H1 (cell line): ENCODE data around the gene LSM6. TPM values are rescaled to one million over a fixed set of nuclear protein-coding genes. Genes with fewer than 3 reads are reported as not detected.

ENCODE experiments used
- CTCF ChIA-PET: fragments of 300-600 bp; sonication (Branson Sonifier 250); formaldehyde crosslinking; loops from one replicate; lab custom pipeline; 2021; ENCODE audit not compliant: partially characterized antibody; lab: Charles Lee
- POLR2A ChIA-PET: fragments of 300-600 bp; sonication (Branson Sonifier 250); formaldehyde crosslinking; loops from one replicate; lab custom pipeline; 2021; ENCODE audit warnings: inconsistent platforms; ENCODE audit not compliant: partially characterized antibody; lab: Charles Lee
- DNase-seq, 2 experiments: peaks; one replicate each; pipeline versions ENCODE4 v3.0.0 to v3.0.0-alpha.2; 2010 to 2022; ENCODE audit warnings: low spot score in 2 of 2, low read depth in 1 of 2, mixed read lengths in 1 of 2
- FAIRE-seq: peaks from 2 replicates; lab custom pipeline; 2011; peaks lifted over from hg19 to GRCh38; lab: Jason Lieb, UNC
- H2AFZ ChIP-seq: 2 replicates; pipeline ENCODE4 v1.8.1; 2012; ENCODE audit warnings: low read length, inconsistent platforms
- H2AK5ac ChIP-seq: 2 replicates; pipeline ENCODE4 v1.6.1; 2013; ENCODE audit warnings: low read depth, low read length
- H2BK120ac ChIP-seq: replicated peaks from 2 replicates; pipeline ENCODE3; 2013; ENCODE audit warnings: low read depth, low read length, inconsistent platforms
- H2BK12ac ChIP-seq: 2 replicates; pipeline ENCODE4 v1.6.1; 2013; ENCODE audit warnings: low read depth, low read length
- H2BK15ac ChIP-seq: 2 replicates; pipeline ENCODE4 v1.6.1; 2013; ENCODE audit warnings: low read length
- H2BK20ac ChIP-seq: 2 replicates; pipeline ENCODE4 v1.6.1; 2013; ENCODE audit warnings: low read length
- H2BK5ac ChIP-seq: 2 replicates; pipeline ENCODE4 v1.6.1; 2013; ENCODE audit warnings: low read depth, low read length
- H3K14ac ChIP-seq: 2 replicates; pipeline ENCODE4 v1.6.1; 2013; ENCODE audit warnings: inconsistent platforms; ENCODE audit not compliant: insufficient read length
- H3K18ac ChIP-seq: 2 replicates; pipeline ENCODE4 v1.6.1; 2013; ENCODE audit warnings: low read length; ENCODE audit errors: extremely low read depth
- H3K23ac ChIP-seq: 2 replicates; pipeline ENCODE4 v1.6.1; 2013; ENCODE audit warnings: inconsistent platforms; ENCODE audit not compliant: insufficient read length
- H3K23me2 ChIP-seq: 2 replicates; pipeline ENCODE4 v1.6.1; 2013; ENCODE audit warnings: low read depth, low read length
- H3K27ac ChIP-seq: 2 replicates; pipeline ENCODE4 v1.6.1; 2011; ENCODE audit warnings: low read depth, low read length, inconsistent platforms
- H3K27me3 ChIP-seq, 4 experiments: replicated peaks in 1 of 4; 1 replicate in 1 of 4; 2 replicates in 3 of 4; pipeline versions ENCODE4 v1.6.1 to v1.8.1; 2011 to 2013; ENCODE audit warnings: low read length in 3 of 4, mild to moderate bottlenecking in 3 of 4, inconsistent platforms in 2 of 4, mixed read lengths in 2 of 4, moderate library complexity in 1 of 4; ENCODE audit not compliant: control insufficient read depth in 3 of 4, insufficient read depth in 3 of 4; ENCODE audit errors: extremely low read depth in 1 of 4
- H3K36me3 ChIP-seq, 4 experiments: 2 replicates each; pipeline versions ENCODE4 v1.6.1 to v1.8.1; 2011 to 2013; ENCODE audit warnings: mild to moderate bottlenecking in 4 of 4, low read length in 3 of 4, moderate library complexity in 2 of 4, control low read depth in 1 of 4, inconsistent platforms in 1 of 4; ENCODE audit not compliant: insufficient read depth in 4 of 4, control insufficient read depth in 2 of 4
- H3K4ac ChIP-seq: replicated peaks from 2 replicates; pipeline ENCODE3; 2013; ENCODE audit warnings: low read length, low read depth, mixed read lengths, inconsistent platforms; ENCODE audit not compliant: insufficient read length
- H3K4me1 ChIP-seq, 4 experiments: replicated peaks in 1 of 4; 1 replicate in 1 of 4; 2 replicates in 3 of 4; pipeline versions ENCODE4 v1.6.1 to v1.8.1; 2011 to 2013; ENCODE audit warnings: low read length in 3 of 4, inconsistent platforms in 2 of 4, mixed read lengths in 1 of 4; ENCODE audit not compliant: insufficient read depth in 4 of 4, control insufficient read depth in 3 of 4
- H3K4me2 ChIP-seq, 2 experiments: 2 replicates each; pipeline versions ENCODE4 v1.6.1 to v1.8.1; 2011 to 2013; ENCODE audit warnings: low read depth in 2 of 2, low read length in 2 of 2, control low read depth in 1 of 2, inconsistent platforms in 1 of 2, mild to moderate bottlenecking in 1 of 2; ENCODE audit not compliant: insufficient read depth in 1 of 2
- H3K4me3 ChIP-seq, 4 experiments: fragments of 200-600, 300-600 bp in 1 of 4; sonication (generic), shearing (Covaris generic), sonication (Bioruptor Twin) in 1 of 4; 2 replicates each; pipeline versions ENCODE4 v1.5.1 to v1.8.1; 2011 to 2016; ENCODE audit warnings: low read length in 4 of 4, low read depth in 3 of 4, control low read depth in 2 of 4, inconsistent platforms in 2 of 4, mild to moderate bottlenecking in 2 of 4, mixed read lengths in 1 of 4, moderate library complexity in 1 of 4; ENCODE audit not compliant: insufficient read depth in 2 of 4; ENCODE audit errors: extremely low read depth in 1 of 4
- H3K56ac ChIP-seq: replicated peaks from 2 replicates; pipeline ENCODE3; 2013; ENCODE audit warnings: low read depth, mild to moderate bottlenecking, mixed read lengths, low read length, inconsistent platforms; ENCODE audit not compliant: insufficient read length
- H3K79me1 ChIP-seq: 2 replicates; pipeline ENCODE4 v1.6.1; 2013; ENCODE audit warnings: low read depth, low read length, control low read depth
- H3K79me2 ChIP-seq, 2 experiments: 2 replicates each; pipeline versions ENCODE4 v1.6.1 to v1.8.1; 2012 to 2013; ENCODE audit warnings: low read length in 2 of 2, mild to moderate bottlenecking in 2 of 2, inconsistent platforms in 1 of 2; ENCODE audit not compliant: insufficient read depth in 2 of 2, control insufficient read depth in 1 of 2
- H3K9ac ChIP-seq, 4 experiments: replicated peaks in 1 of 4; 1 replicate in 1 of 4; 2 replicates in 3 of 4; pipeline versions ENCODE4 v1.6.1 to v1.8.1; 2011 to 2013; ENCODE audit warnings: low read depth in 3 of 4, low read length in 3 of 4, control low read depth in 2 of 4, mild to moderate bottlenecking in 2 of 4, moderate library complexity in 2 of 4, inconsistent platforms in 1 of 4; ENCODE audit errors: extremely low read depth in 1 of 4
- H3K9me3 ChIP-seq, 2 experiments: 2 replicates each; pipeline versions ENCODE4 v1.6.1 to v1.8.1; 2012 to 2013; ENCODE audit warnings: mild to moderate bottlenecking in 2 of 2, moderate library complexity in 2 of 2, control low read depth in 1 of 2, inconsistent platforms in 1 of 2, low read depth in 1 of 2, low read length in 1 of 2, mixed read lengths in 1 of 2; ENCODE audit not compliant: insufficient read depth in 2 of 2
- H4K20me1 ChIP-seq, 2 experiments: replicated peaks in 1 of 2; 2 replicates each; pipeline versions ENCODE3 to v1.8.1; 2011 to 2013; ENCODE audit warnings: inconsistent platforms in 2 of 2, low read length in 2 of 2, mild to moderate bottlenecking in 1 of 2; ENCODE audit not compliant: insufficient read depth in 2 of 2, control insufficient read depth in 1 of 2
- H4K5ac ChIP-seq: 2 replicates; pipeline ENCODE4 v1.6.1; 2013; ENCODE audit warnings: low read length, low read depth, mixed read lengths, inconsistent platforms; ENCODE audit not compliant: insufficient read length
- H4K8ac ChIP-seq: 2 replicates; pipeline ENCODE4 v1.8.0; 2013; ENCODE audit warnings: mild to moderate bottlenecking, moderate library complexity, low read length, inconsistent platforms; ENCODE audit not compliant: insufficient read depth; ENCODE audit errors: extremely low read depth
- H4K91ac ChIP-seq: replicated peaks from 2 replicates; pipeline ENCODE3; 2013; ENCODE audit warnings: low read length, mixed read lengths, inconsistent platforms; ENCODE audit not compliant: insufficient read length
- BACH1 ChIP-seq: IDR thresholded peaks from 2 replicates; pipeline ENCODE4 v1.6.1; 2012; ENCODE audit warnings: low read length, improper control_type of control experiment
- BRCA1 ChIP-seq: IDR thresholded peaks from 2 replicates; pipeline ENCODE4 v1.6.1; 2012; ENCODE audit warnings: low read depth, low read length, improper control_type of control experiment
- CBX5 ChIP-seq: fragments of 300-800, 300-1000 bp; sonication (generic); IDR thresholded peaks from 2 replicates; pipeline ENCODE4 v1.7.1; 2016; ENCODE audit warnings: antibody characterized with exemption, low read length, low read depth
- CBX8 ChIP-seq: fragments of 300-800, 300-1000 bp; sonication (generic); IDR thresholded peaks from 2 replicates; pipeline ENCODE4 v1.7.1; 2016; ENCODE audit warnings: low read depth, low read length, borderline replicate concordance
- CHD1 ChIP-seq: IDR thresholded peaks from 2 replicates; pipeline ENCODE4 v1.6.1; 2012; ENCODE audit warnings: low read depth, low read length, improper control_type of control experiment
- GABPA ChIP-seq: IDR thresholded peaks from 2 replicates; pipeline ENCODE4 v1.6.1; 2011; ENCODE audit warnings: mild to moderate bottlenecking, low read length, moderate library complexity, borderline replicate concordance; ENCODE audit not compliant: insufficient read depth
- HDAC2 ChIP-seq, 2 experiments: fragments of 300-600 bp in 1 of 2; sonication (generic) in 1 of 2; IDR thresholded peaks; 2 replicates each; pipeline ENCODE4 v1.6.1; 2011 to 2012; ENCODE audit warnings: low read depth in 2 of 2, low read length in 2 of 2, mild to moderate bottlenecking in 2 of 2, moderate library complexity in 2 of 2, borderline replicate concordance in 1 of 2, inconsistent platforms in 1 of 2
- HDAC6 ChIP-seq: IDR thresholded peaks from one replicate; pipeline ENCODE4 v1.7.1; 2012; ENCODE audit warnings: low read depth, mild to moderate bottlenecking, inconsistent platforms, low read length, moderate library complexity
- KDM1A ChIP-seq: fragments of 200-600, 300-600 bp; sonication (generic); IDR thresholded peaks from 2 replicates; pipeline ENCODE4 v1.7.1; 2016; ENCODE audit warnings: mild to moderate bottlenecking, low read length, borderline replicate concordance
- RBBP5 ChIP-seq: IDR thresholded peaks from 2 replicates; pipeline ENCODE4 v1.7.1; 2012; ENCODE audit warnings: low read depth, mild to moderate bottlenecking, inconsistent platforms, low read length, moderate library complexity, borderline replicate concordance
- SIX5 ChIP-seq: IDR thresholded peaks from 2 replicates; pipeline ENCODE4 v1.6.1; 2011; ENCODE audit warnings: mild to moderate bottlenecking, low read depth, low read length
- ZNF274 ChIP-seq: IDR thresholded peaks from 2 replicates; pipeline ENCODE4 v1.7.0; 2012; ENCODE audit warnings: low read length, borderline replicate concordance; ENCODE audit errors: extremely low read depth
- WGBS, 2 experiments: shearing (Covaris generic) in 1 of 2; methylation state at CpG; one replicate each; pipeline versions ENCODE4 v1.1.6 to v1.1.7; 2013 to 2015; ENCODE audit warnings: low lambda C conversion rate in 2 of 2, mixed read lengths in 2 of 2, inconsistent platforms in 1 of 2, low coverage in 1 of 2, missing lambda C conversion rate in 1 of 2; ENCODE audit not compliant: insufficient replicate concordance in 2 of 2, insufficient coverage in 1 of 2, insufficient read length in 1 of 2; ENCODE audit errors: extremely low coverage in 1 of 2, missing lambda C conversion rate in 1 of 2; 5-methylcytosine and 5-hydroxymethylcytosine counted together
- polyA plus RNA-seq, 7 experiments: library from polyadenylated mRNA; depleted of rRNA in 3 of 7; stranded (reverse) in 5 of 7; unstranded in 2 of 7; fragments of >200 nt in 5 of 7; fragments of 200-250 nt in 2 of 7; gene quantifications; 1 replicate in 5 of 7; 2 replicates in 1 of 7; 4 replicates in 1 of 7; pipeline versions ENCODE4 v1.2.1 to v1.2.3, GENCODE V29; 2011 to 2013; ENCODE audit warnings: missing spikeins in 2 of 7, mixed read lengths in 2 of 7
- total RNA-seq: library from RNA; stranded (reverse); fragmentation: NEBNext Ultra II Directional; extraction: Animal tissue kit (Norgen Biotek cat#: 25700); gene quantifications from 2 replicates; pipeline ENCODE4 v1.2.1, GENCODE V29; 2021

Gene LSM6
- total and polyA plus RNA-seq, 2 of the 8 experiments (the other 6 are each of a cell fraction or from before 2014, with no cell fraction given) = 40.2 to 63.4 TPM

DNA sequence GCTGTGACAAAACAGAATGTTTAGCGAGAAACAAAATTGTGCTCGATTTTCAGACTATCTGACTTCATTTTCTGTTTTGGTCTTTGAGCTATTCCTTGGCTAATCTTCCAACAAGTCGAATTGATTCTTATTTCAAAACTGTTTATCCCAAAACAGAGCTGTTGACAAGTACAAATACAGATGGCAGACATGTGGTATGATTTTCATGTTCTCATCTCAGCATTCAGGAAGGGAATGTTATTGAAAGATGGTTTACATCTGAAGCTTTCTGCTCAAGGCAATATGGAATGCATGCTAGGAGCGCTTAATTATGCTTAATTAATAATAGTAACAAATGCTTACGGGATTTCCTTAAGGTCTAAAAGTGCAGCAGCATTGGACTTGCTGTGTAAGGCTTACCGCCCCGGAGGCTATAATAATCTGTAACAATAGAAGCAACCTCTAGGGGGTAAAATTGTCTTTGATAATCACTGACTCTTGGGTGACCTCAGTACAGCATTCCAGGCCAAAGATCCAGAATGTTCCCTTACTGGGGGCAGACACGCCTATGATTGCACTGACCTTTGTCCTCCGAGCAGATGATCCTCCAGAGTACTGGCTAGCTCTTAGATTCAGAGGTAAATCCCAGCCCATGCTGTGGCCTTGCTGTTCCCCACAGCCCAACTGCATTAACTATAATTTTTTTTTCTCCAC is 16.4 kb downstream of the LSM6 start:
- H4K91ac ChIP-seq = no peak overlapping the region
- no peaks in the 10 kb centered on the region for H3K9me3 ChIP-seq
- H3K23me2 ChIP-seq = no peaks in the 10 kb centered on the region; the same call in 1 of the 2 replicates
- H3K36me3 ChIP-seq = peaks cover 10 to 41% (median 21%) of the 10 kb centered on the region in 4 experiments
- no peak overlapping the region for H2AFZ ChIP-seq
- no peak overlapping the region for H2BK5ac ChIP-seq
- no peak overlapping the region for H3K18ac ChIP-seq
- H3K79me2 ChIP-seq = no peaks in the 10 kb centered on the region
- H3K14ac ChIP-seq = no peak overlapping the region
- POLR2A ChIA-PET = no interaction called here
- H4K20me1 ChIP-seq = peaks cover 0 to 1% of the 10 kb centered on the region in 2 experiments
- no peak for TF ChIP-seq RBBP5
- TF ChIP-seq BRCA1 = no peak
- no peak for TF ChIP-seq SIX5
- no peak for TF ChIP-seq KDM1A
- TF ChIP-seq HDAC6 = no peak
- no peak for TF ChIP-seq CBX5
- no peak for TF ChIP-seq CHD1
- no peak for TF ChIP-seq BACH1
- no peak for TF ChIP-seq CBX8
- TF ChIP-seq GABPA = no peak
- no peak for TF ChIP-seq HDAC2 (IDR thresholded peaks at IDR 0.05; ENCODE audit: borderline replicate concordance in 1 of 2, low read depth in 2 of 2, low read length in 2 of 2)
- TF ChIP-seq ZNF274 = no peak
- no peak overlapping the region for H2AK5ac ChIP-seq
- H3K4me2 ChIP-seq = no peak overlapping the region
- 92% methylated on average over 9 of the region's 9 CpGs; no CpG with 5 or more reads in 1 of the 2 experiments for whole genome bisulfite sequencing, 2 experiments
- H3K79me1 ChIP-seq = no peaks in the 10 kb centered on the region
- H4K5ac ChIP-seq = no peak overlapping the region
- H2BK12ac ChIP-seq = no peak overlapping the region
- CTCF ChIA-PET = interaction anchor here (0.9 to 1.2 kb wide), 2 partner anchors 10 to 12 kb away, joined by 3 read pairs; no protein-coding TSS in a partner anchor
- H2BK15ac ChIP-seq = no peak overlapping the region
- H3K56ac ChIP-seq = no peak overlapping the region
- no peaks in the 10 kb centered on the region for H3K4me1 ChIP-seq
- H3K4me3 ChIP-seq = no peak overlapping the region
- no peak overlapping the region for H2BK20ac ChIP-seq
- no peak overlapping the region for H2BK120ac ChIP-seq
- H3K4ac ChIP-seq = no peak overlapping the region
- H3K9ac ChIP-seq = no peak overlapping the region
- no peaks in the 10 kb centered on the region for H3K27me3 ChIP-seq
- FAIRE-seq (no peak), DNase-seq (no peak)
- H3K27ac ChIP-seq = no peak overlapping the region
- H4K8ac ChIP-seq = no peak overlapping the region
- H3K23ac ChIP-seq = no peak overlapping the region
